GM11168 (cell line): ENCODE results near the gene FKBP8.

Source experiments
- in situ Hi-C: fragments of 300-500 bp; cut with MboI; formaldehyde crosslinking; loops from one replicate; pipeline ENCODE4 v1.12.0; 2022; ENCODE audit warnings: low sequenced_read_pairs; ENCODE audit not compliant: unreplicated experiment

Gene FKBP8

GRCh38 chr19:18488838-18489626 is 54.3 kb downstream of the FKBP8 start:
- in situ Hi-C loops: no loop called here

- in situ Hi-C loops: no loop called here
Measured at GRCh38 chr19:18488403-18488723, 55.0 kb downstream of the FKBP8 start.

GRCh38 chr19:18487576-18488402 is 55.6 kb downstream of the FKBP8 start:
- in situ Hi-C loops: no loop called here

GRCh38 chr19:18486746-18487145 is 56.6 kb downstream of the FKBP8 start:
- in situ Hi-C loops: no loop called here

- in situ Hi-C loops: no loop called here
Measured at GRCh38 chr19:18484992-18485391, 58.4 kb downstream of the FKBP8 start.

- in situ Hi-C loops: no loop called here
Measured at GRCh38 chr19:18483119-18483890, 60.1 kb downstream of the FKBP8 start.
